ENCODE measurements around the gene PRKAB1. TPM values are rescaled to one million over a fixed set of nuclear protein-coding genes. Genes with fewer than 3 reads are reported as not detected.

PRKAB1 gene
- total RNA-seq, 1 experiment from 2014 or later: 42.2 TPM

- no peaks in the 10 kb centered on the region for H4K20me1 ChIP-seq (ENCODE audit: control insufficient read depth, insufficient read depth, insufficient read length)
- H3K4me1 ChIP-seq (ENCODE audit: insufficient read depth, low read length): no peaks in the 10 kb centered on the region
- no peak for DNase-seq
- no peak overlapping the region for H3K27ac ChIP-seq (ENCODE audit: insufficient read length, low read depth, low read length)
- no peak overlapping the region for H2BK20ac ChIP-seq (ENCODE audit: low read depth, low read length, poor library complexity, severe bottlenecking)
- H3K27me3 Mint-ChIP-seq (ENCODE audit: low read depth): no peaks in the 10 kb centered on the region
- no peaks in the 10 kb centered on the region for H3K79me2 ChIP-seq (ENCODE audit: insufficient read depth, low read length)
- H3K9me3 Mint-ChIP-seq: peaks cover 0 to 2% of the 10 kb centered on the region in 2 experiments; a peak in 1 of 5 replicates
- H3K27ac Mint-ChIP-seq: no peak overlapping the region; a peak in 1 of 7 replicates
- no peak overlapping the region for H4K91ac ChIP-seq (ENCODE audit: insufficient read length, low read depth, low read length)
- H3K4me2 ChIP-seq (ENCODE audit: insufficient read depth, insufficient read length, low read length): no peak overlapping the region
- no peak overlapping the region for H4K8ac ChIP-seq (replicated peaks; ENCODE audit: insufficient read length, low read depth, low read length)
- H2AK5ac ChIP-seq (ENCODE audit: insufficient read length, low read length): no peak overlapping the region
- H3K9ac ChIP-seq (ENCODE audit: extremely low read depth, insufficient read length, low read length): no peak overlapping the region
- no peaks in the 10 kb centered on the region for H3K27me3 ChIP-seq (ENCODE audit: insufficient read depth, low read length)
- no peak overlapping the region for H2AFZ ChIP-seq (ENCODE audit: low read length)
- H3K36me3 Mint-ChIP-seq (ENCODE audit: insufficient read depth in 1 of 3, low read depth in 3 of 3): peaks cover 15 to 49% (median 47%) of the 10 kb centered on the region in 3 experiments; a peak in 6 of 7 replicates
- no peak overlapping the region for H3T11ph ChIP-seq (ENCODE audit: low read length)
- no peaks in the 10 kb centered on the region for H3K79me1 ChIP-seq (ENCODE audit: insufficient read depth, low read depth, low read length, poor library complexity, severe bottlenecking)
- H2BK120ac ChIP-seq (ENCODE audit: low read depth, low read length, poor library complexity, severe bottlenecking): no peak overlapping the region
- H3K18ac ChIP-seq (ENCODE audit: insufficient read length, low read depth, low read length): no peak overlapping the region
- no peaks in the 10 kb centered on the region for H3K9me3 ChIP-seq (ENCODE audit: control insufficient read depth, low read depth, low read length)
- TF ChIP-seq, protein P1, sequence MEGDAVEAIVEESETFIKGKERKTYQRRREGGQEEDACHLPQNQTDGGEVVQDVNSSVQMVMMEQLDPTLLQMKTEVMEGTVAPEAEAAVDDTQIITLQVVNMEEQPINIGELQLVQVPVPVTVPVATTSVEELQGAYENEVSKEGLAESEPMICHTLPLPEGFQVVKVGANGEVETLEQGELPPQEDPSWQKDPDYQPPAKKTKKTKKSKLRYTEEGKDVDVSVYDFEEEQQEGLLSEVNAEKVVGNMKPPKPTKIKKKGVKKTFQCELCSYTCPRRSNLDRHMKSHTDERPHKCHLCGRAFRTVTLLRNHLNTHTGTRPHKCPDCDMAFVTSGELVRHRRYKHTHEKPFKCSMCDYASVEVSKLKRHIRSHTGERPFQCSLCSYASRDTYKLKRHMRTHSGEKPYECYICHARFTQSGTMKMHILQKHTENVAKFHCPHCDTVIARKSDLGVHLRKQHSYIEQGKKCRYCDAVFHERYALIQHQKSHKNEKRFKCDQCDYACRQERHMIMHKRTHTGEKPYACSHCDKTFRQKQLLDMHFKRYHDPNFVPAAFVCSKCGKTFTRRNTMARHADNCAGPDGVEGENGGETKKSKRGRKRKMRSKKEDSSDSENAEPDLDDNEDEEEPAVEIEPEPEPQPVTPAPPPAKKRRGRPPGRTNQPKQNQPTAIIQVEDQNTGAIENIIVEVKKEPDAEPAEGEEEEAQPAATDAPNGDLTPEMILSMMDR (conservative IDR thresholded peaks at IDR 0.05): no peak
- no peak overlapping the region for H3K23ac ChIP-seq (ENCODE audit: insufficient read length, low read depth, low read length)
- H3K4ac ChIP-seq (ENCODE audit: low read depth, low read length): no peak overlapping the region
- H3K14ac ChIP-seq (ENCODE audit: insufficient read depth, low read length): no peak overlapping the region
- H2BK12ac ChIP-seq (ENCODE audit: insufficient read length, low read depth, low read length): no peak overlapping the region
- no CpG with 5 or more reads among the region's 6 CpGs for WGBS (ENCODE audit: extremely low coverage, insufficient read length, low lambda C conversion rate)
- no peaks in the 10 kb centered on the region for H3K23me2 ChIP-seq (ENCODE audit: insufficient read length, low read depth, low read length, poor library complexity, severe bottlenecking)
- no peak overlapping the region for H2BK5ac ChIP-seq (ENCODE audit: insufficient read length, low read length)
- no peak overlapping the region for H2BK15ac ChIP-seq (ENCODE audit: low read depth, low read length)
- H3K4me3 Mint-ChIP-seq: no peak overlapping the region
- H3K56ac ChIP-seq (ENCODE audit: insufficient read length, low read depth, low read length): no peak overlapping the region
- no peak overlapping the region for H4K5ac ChIP-seq (ENCODE audit: insufficient read length, low read depth, low read length)
- no peaks in the 10 kb centered on the region for H3K4me1 Mint-ChIP-seq
These were observed 23.4 kb downstream of the PRKAB1 start for GRCh38 chr12:119691202-119691810.

Data from H9 (cell line).